IPS DF 4.7 (cell line): ENCODE data around the gene OGFOD3.
"Not testable (repeated sequence)": the region's sequence is repeated elsewhere in the genome, so short reads cannot be mapped to it uniquely, and the experiment has no call there.

Experiments used
- DNase-seq: peaks from one replicate; pipeline ENCODE4 v3.0.0-alpha.2; 2013; ENCODE audit warnings: low spot score; ENCODE audit errors: extremely low read depth

Gene OGFOD3

DNA sequence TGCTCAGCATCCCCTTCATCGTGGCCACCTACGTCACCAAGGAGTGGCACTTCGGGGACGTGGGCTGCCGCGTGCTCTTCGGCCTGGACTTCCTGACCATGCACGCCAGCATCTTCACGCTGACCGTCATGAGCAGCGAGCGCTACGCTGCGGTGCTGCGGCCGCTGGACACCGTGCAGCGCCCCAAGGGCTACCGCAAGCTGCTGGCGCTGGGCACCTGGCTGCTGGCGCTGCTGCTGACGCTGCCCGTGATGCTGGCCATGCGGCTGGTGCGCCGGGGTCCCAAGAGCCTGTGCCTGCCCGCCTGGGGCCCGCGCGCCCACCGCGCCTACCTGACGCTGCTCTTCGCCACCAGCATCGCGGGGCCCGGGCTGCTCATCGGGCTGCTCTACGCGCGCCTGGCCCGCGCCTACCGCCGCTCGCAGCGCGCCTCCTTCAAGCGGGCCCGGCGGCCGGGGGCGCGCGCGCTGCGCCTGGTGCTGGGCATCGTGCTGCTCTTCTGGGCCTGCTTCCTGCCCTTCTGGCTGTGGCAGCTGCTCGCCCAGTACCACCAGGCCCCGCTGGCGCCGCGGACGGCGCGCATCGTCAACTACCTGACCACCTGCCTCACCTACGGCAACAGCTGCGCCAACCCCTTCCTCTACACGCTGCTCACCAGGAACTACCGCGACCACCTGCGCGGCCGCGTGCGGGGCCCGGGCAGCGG is 43.6 kb downstream of the OGFOD3 start:
- no peak for DNase-seq

DNA sequence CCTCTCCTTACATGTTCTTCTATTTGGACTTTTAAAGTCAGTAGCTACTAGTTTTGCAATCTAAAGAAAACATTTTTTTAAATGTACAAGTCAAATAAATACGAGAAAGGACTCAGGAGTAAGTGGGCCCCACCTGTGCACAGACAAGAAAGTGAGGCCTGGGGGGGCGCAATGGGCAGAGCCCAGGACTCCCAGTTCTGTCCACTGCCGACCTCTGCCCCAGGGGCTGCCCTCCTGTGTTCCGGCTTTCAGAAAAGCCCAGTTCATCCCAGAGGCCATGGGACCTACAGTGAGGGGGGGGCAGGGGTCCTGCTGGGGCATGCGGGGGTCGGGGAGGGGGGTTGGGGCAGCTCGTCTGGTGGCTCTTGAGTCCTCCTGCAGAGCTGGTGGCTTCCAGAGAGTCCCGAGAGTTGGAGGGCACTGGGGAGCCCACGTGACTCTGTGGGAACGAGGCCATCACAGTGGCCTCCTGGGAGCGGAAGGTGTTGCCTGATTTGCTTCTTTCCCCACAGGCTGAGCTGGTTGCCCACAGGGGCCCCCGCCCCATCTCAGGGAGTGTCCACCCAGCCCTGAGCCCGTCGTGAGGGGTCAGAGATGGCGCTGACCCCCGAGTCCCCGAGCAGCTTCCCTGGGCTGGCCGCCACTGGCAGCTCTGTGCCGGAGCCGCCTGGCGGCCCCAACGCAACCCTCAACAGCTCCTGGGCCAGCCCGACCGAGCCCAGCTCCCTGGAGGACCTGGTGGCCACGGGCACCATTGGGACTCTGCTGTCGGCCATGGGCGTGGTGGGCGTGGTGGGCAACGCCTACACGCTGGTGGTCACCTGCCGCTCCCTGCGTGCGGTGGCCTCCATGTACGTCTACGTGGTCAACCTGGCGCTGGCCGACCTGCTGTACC is 44.4 kb downstream of the OGFOD3 start:
- no peak for DNase-seq

DNA sequence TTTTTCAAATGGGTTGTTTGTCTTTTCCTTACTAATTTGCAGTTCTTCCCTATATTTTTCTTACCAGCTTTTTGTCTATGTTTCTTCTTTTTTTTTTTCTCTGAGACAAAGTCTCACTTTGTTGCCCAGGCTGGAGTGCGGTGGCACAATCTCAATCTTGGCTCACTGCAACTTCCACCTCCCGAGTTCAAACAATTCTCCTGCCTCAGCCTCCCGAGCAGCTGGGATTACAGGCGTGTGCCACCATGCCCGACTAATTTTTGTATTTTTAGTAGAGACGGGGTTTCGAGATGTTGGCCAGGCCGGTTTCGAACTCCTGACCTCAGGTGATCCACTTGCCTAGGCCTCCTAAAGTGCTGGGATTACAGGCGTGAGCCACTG is 45.3 kb downstream of the OGFOD3 start:
- not testable (repeated sequence) for DNase-seq

DNA sequence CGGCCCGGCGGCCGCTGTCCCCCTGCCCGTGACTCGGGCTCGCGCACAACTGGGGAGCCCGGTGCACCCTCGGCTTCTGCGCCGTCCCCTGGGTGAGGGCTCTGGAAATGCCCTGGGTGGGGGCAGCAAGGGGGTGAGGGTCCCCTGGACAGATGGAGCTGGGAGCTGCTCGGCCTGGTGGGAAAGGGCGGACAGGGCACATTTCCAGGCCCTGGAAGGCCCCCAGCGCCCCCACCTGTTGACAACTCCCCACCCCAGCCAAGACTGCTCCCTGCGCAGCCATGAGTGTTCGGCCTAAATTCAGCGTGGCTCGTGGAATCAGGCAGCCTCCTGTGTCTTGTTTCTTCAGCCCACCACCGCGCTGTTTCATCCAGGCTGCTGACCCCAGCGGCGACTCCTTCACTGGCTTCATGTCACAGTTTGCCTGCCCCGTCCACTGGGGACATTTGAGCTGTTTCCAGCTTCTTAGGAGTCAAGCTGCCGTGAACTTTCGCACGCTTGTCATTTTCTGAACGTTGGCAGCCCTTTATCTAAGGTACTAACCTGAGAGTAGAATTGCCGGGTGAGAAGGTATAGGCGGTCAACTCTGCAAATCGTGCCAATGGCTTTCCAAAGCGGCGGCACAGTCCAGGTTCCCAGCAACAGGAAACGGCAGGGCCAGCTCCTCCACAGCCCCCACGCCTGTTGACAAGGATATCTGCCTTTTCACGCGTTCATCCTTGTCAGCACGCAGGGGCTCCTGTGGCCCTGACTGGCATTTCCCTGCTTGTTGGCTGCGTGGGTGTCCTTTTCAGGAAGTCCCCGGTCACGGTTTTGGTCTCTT is 45.9 kb downstream of the OGFOD3 start:
- DNase-seq, result no peak

DNA sequence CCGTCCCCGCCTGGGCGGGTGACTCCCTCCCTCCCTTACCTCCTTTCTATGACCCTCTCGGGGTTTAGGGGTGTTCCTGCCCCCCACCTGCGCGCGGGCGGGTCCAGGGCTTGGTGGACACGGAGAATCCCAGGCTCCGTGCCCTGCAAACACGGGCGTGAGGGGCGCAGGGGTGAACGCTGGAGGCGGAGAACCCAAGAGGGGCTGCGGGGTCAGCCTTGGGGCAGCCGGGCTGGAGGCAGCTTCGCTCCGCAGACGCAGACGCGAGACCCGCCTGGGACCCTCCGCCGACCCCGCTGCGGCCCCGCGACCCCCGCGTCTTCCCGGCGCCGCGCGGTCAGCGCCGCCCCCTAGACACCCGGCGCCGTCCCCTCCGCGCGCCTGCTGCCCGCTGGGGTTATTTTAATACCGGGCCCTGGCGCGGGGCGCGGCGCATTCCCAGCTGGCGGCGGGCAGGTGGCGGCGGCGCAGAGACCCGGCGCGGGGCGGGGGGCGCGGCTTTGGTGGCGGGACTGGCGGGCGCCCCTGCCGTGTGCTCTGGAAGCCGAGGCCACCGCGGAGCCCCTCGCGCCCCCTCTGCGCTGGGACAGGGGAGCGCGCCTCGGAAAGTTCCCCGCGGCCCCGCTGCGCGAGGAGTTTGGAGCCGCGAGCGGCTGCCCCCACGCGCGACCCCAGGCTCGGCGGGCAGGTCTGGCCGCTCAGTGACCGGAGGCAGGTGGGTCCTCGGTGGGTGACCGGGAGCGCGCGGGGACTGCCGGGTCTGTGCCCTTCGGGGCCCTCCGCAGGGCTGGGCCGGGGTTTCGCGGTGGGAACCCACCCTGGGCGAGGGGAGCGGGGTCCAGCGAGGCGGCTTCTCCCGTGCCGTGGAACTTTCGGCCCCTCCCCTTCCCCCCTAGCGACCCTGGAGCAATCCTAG is 46.8 kb downstream of the OGFOD3 start, which contains the start of gene UTS2R:
UTS2R (plus strand) TSS at position 433 of the 916 bp plus-strand sequence. CDS start 2,560 bp downstream, outside the sequence.
- DNase-seq, result no peak

DNA sequence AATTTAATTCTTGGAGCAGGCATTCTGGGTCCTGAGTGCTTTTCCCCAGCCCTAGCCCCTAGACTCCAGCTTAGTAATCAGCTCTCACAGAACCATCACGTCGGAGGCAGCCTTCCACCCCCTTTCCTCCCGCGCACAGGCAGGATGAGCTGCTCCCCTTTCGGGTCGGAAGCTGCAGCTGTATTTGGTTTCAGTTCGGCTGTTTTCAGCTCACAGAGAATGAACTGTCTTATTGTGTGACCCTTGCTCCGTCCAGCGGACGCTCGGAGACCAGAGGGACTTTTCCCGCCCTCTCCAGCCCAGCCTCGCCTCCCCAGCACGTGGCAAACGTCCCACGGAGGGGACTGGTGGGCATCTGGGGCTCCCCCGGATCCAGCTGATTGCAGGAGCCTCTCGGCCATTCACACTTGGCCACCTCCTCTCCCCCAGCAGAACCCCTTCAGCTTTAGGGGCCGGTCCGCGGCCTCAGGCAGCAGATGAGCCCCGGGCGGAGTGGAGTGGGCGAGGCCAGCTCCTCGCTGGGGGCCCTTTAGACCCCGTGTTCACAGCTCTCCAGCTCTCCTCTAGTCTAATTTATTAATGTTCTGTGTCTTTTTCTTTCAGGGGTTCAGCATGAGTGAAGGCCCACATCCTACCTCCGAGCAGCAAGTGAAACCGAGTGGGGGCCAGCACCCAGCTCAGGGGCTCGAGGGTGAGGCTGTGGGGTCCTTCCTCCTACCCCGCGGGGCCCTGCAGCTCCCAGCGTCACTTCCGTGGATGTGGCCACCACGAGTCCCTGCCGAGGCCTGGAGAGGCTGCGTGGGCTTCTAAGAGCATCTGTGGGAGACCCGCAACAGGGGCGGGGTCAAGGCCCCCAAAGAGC is 47.7 kb downstream of the OGFOD3 start:
- no peak for DNase-seq

DNA sequence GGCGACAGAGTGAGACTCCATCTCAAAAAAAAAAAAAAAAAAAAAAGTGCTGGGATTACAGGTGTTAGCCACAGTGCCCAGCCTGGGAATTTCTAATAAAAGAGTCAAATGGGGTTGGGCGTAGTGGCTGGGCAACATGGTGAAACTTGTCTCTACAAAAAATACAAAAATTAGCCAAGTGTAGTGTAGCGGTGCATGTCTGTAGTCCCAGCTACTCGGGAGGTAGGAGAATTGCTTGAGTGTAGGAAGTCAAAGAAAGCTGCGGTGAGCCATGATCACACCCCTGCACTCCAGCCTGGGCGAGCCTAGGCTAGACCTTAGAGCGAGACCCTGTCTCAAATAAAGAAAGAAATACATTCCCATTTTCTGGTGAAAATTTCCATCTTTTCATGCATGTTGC is 49.2 kb downstream of the OGFOD3 start:
- DNase-seq, result no peak

DNA sequence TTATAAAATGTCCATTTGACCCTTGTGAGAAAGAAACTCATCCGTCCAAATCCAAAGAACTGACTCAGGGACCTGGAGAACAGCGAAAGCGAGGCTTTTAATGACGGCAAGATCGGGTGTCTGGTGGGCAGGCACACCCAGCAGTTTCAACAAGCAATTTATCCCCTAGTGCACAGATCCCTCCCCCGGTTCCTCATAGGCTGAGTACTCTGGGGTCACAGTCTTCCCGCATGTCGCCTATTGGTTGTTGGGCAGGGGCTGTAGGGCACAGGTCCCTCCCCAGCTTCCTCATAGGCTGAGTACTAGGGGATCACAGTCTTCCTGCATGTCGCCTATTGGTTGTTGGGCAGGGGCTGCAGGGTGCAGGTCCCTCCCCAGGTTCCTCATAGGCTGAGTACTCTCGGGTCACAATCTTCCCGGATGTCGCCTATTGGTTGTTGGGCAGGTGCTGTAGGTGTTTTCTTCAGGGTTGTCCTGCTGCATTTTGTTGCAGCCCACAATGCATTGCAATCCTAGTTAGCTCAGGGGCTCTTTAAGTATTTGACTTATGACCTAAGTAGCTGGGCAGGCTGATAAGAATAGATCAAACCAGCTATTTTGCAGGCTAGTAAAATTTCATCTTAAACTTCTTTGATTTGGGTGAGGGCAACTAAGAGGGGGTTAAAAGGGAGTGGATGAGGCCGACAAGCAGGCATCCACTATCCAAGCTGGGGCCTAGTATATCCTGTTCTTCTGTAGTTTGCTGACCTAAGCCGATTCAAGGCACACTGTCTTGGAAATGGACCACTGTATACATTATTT is 50.5 kb downstream of the OGFOD3 start:
- peak; percentile 22 for DNase-seq

DNA sequence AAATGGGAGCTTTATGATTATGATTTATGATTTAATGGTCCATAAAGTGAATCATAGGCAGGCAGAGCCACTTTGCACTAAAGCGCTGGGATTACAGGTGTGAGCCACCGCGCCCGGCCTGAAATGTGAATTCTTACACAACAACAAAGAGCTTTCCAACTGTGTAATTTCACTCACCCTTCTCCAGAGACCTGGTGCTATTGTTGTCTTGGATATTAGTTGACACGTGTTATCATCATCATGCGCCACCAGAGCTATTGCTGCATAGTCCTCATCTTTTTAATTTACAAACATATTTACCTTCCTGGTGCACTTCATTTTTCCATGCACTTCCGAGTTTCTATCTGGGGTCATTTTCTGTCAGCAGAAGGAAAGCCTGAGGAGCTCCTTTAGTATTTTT is 51.6 kb downstream of the OGFOD3 start:
- no peak for DNase-seq

DNA sequence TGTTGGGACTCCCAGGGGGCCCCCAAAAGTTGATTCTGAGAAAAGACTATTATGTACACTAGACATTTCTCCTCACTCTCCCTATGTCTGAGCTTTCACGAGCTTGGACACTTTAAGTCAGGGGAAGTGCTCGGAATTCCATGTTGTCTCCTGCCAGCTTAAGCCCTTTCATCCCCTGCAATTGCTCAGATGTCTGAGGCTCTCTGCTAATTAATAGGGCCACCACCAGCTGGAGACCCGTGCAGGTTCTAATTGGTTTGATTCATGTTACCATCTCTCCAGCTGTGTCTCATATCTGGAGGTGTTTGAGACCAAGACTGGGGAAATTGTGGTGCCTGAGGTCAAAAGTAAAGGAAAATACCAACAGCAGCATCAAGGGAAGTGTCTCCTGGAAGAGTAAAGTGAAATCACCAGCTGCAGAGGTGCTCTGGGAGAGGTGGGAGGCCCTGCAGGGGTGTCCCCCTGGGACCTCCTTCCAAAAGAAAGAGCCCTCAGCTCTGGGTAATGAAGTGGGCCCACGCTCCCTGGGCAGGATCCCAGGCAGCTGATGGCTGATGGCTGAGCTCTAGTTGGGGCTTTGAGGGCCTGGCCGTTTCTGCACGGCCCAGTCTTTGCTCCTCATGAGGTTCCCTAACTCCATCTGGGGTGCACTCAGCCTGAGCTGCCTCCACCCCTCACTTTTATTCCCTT is 52.6 kb downstream of the OGFOD3 start:
- DNase-seq, result no peak

DNA sequence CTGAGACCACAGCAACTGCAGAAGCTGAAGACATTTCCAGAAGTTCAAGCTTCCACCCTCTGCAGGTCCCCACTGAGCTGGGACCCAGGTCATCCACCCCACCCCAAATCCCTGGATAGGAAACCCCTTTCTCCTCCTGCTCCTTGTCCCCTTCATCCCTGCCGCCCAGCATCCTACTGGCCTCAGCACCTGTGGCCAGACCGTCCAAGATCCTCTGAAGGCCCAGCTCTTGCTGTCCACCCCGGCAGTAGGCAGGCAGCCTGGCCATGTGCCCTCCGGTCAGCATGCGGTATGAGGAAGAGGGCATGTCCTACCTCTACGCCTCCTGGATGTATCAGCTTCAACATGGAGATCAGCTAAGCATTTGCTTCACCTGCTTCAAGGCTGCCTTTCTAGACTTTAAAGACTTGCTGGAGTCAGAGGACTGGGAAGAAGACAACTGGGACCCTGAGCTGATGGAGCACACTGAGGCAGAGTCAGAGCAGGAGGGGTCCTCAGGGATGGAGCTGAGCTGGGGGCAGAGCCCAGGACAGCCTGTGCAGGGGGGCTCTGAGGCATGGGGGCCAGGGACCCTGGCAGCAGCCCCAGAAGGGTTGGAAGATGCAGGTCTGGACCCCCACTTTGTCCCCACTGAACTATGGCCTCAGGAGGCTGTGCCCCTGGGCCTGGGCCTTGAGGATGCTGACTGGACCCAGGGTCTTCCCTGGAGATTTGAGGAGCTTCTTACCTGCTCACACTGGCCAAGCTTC is 56.3 kb downstream of the OGFOD3 start:
- no peak for DNase-seq

DNA sequence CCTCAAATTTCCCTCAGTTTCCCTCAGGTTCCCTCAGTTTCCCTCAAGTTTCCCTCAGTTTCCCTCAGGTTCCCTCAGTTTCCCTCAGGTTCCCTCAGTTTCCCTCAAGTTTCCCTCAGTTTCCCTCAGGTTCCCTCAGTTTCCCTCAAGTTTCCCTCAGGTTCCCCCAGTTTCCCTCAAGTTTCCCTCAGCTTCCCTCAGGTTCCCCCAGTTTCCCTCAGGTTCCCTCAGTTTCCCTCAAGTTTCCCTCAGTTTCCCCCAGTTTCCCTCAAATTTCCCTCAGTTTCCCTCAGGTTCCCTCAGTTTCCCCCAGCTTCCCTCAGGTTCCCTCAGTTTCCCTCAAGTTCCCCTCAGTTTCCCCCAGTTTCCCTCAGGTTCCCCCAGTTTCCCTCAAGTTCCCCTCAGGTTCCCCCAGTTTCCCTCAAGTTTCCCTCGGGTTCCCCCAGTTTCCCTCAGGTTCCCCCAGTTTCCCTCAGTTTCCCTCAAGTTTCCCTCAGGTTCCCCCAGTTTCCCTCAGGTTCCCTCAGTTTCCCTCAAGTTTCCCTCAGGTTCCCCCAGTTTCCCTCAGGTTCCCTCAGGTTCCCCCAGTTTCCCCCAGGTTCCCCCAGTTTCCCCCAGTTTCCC is 58.8 kb downstream of the OGFOD3 start:
- not testable (repeated sequence) for DNase-seq

DNA sequence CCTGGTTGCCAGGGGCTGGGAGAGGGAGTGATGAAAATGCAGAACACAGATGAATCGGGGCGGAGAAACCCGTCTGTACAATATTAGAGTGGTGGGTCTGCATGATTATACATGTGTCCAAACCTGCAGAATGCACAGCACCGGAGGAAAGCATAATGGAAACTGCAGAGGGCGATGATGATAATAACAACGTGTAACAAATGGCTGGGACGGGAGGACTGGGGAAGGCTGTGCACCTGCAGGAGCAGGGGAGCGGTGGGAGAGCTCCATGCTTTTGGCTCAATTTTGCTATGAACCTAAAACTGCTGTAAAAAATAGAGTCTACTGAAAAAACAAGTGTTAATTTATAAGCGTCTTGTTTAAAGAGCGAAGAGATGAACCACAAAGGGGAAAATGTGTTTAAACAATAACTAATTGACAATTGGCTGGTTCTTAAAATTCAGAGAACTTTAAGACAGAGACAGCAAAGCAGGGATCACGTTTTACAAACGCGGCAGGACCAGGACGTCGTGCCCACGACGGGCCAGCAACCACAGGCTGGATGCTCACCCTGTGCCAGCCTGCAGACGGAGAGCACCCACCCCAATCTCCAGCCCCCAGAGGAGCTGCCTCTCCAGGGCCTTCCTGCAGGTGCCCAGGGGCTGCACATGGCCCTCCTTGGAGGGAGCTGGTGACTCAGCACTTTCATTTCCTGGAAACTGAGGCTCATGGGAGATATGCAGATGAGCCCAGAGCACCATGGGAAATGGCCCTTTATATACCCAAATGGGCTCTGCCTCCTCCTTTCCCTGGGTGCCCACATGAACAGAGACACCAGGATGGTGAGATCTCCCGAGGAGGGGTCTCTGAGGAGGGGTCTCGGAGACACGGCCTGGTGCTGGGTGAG is 59.7 kb downstream of the OGFOD3 start, which contains the start of gene TEX19:
TEX19 (plus strand) TSS at position 783 of the 886 bp plus-strand sequence. CDS start 2,904 bp downstream, outside the sequence.
- no peak for DNase-seq

DNA sequence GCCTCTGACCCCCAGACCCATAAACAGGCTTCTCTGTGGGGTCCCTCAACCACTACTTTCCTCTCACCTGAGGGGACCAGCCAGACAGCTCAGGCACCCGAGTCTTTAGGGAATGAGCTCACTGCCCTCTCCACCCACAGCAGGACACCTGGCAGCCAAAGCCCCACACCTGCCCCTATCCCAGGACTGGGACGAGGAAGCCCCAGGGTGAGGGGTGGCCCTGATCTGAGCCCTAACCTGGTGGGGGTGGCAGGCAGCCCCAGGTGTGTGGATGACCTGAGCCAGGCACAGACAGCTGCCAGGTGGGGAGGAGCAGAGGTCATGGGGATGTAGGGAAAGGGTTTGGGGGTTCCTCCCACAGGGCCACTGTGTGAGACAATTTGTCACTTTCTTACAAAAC is 61.0 kb downstream of the OGFOD3 start:
- DNase-seq, result no peak

DNA sequence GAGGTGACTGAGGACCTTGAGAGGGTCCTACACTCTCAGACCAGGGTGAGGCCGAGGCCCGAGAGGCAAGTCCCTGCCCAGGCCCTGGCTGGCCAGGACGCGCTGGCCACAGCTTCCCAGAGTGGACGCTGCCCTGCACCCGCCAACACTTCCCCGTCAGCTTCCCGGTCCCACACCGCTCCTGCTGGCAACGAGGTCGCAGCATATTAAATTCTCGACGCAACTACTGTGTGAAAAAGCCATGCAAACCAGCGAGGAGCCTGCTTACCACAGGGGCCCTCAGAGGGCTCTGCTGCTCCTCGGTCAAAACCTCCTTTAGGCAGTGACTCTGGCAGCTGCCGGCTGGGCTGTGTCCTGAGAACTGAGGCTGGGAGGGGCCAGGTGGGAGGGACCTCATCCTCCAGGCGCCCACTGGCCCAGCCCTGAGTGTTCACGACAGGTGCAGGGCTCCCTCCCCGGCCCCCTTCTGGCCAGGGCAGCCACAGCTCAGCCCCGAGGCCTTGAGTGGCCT is 61.5 kb downstream of the OGFOD3 start:
- no peak for DNase-seq
